ENCODE measurements around the gene YIPF2.

The YIPF2 gene

GRCh38 chr19:10884274-10884673 lies 44.2 kb downstream of the YIPF2 start:
- no peak overlapping the region for H3K27ac ChIP-seq (replicated peaks)
- H3K27me3 ChIP-seq (ENCODE audit: insufficient read depth, poor library complexity, severe bottlenecking): no peaks in the 10 kb centered on the region
- H3K4me3 ChIP-seq (replicated peaks; ENCODE audit: insufficient read depth, low read length): no peak overlapping the region
- TF ChIP-seq REST (IDR thresholded peaks at IDR 0.05; ENCODE audit: insufficient replicate concordance, low read depth): no peak
- no peak for TF ChIP-seq SPI1 (IDR thresholded peaks at IDR 0.05; ENCODE audit: borderline replicate concordance, low read depth)
- no peak for TF ChIP-seq GABPA (IDR thresholded peaks at IDR 0.05; ENCODE audit: low read depth)
- no peak for TF ChIP-seq POLR2AphosphoS5 (IDR thresholded peaks at IDR 0.05; ENCODE audit: low read depth)
- TF ChIP-seq CTCF (IDR thresholded peaks at IDR 0.05; ENCODE audit: insufficient read depth, low read length): no peak
- DNase-seq (ENCODE audit: low read depth in 1 of 2, low spot score in 1 of 2): no peak

DNA sequence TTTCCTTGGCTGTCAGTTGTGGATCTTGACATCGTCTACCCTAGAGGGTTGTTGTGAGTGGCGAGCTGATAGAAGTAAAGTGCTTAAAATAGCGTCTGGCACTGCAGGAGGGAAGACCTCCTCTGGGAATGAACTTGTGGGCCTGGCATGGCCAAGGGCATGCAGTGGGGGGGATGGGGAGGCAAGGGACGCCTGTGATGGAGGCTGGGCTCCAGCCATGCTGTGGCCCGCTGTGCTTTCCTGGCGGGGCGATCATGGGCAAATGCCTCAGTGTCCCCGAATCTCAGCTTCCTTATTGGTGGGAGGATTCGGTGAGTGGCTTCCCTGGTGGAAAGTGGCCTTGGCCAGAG lies 46.4 kb downstream of the YIPF2 start:
- Histone ChIP-seq H3K27me3 (ENCODE audit: insufficient read depth, poor library complexity, severe bottlenecking) (no peaks in the 10 kb centered on the region), H3K4me3 (replicated peaks; ENCODE audit: insufficient read depth, low read length) (no peak overlapping the region), H3K27ac (replicated peaks) (no peak overlapping the region)
- TF ChIP-seq GABPA (IDR thresholded peaks at IDR 0.05; ENCODE audit: low read depth) (no peak), CTCF (IDR thresholded peaks at IDR 0.05; ENCODE audit: insufficient read depth, low read length) (no peak), SPI1 (IDR thresholded peaks at IDR 0.05; ENCODE audit: borderline replicate concordance, low read depth) (no peak), REST (IDR thresholded peaks at IDR 0.05; ENCODE audit: insufficient replicate concordance, low read depth) (no peak), POLR2AphosphoS5 (IDR thresholded peaks at IDR 0.05; ENCODE audit: low read depth) (no peak)
- DNase-seq (ENCODE audit: low read depth in 1 of 2, low spot score in 1 of 2): no peak

GRCh38 chr19:10881403-10882107 lies 46.9 kb downstream of the YIPF2 start:
- TF ChIP-seq GABPA (IDR thresholded peaks at IDR 0.05; ENCODE audit: low read depth) (no peak), CTCF (IDR thresholded peaks at IDR 0.05; ENCODE audit: insufficient read depth, low read length) (no peak), REST (IDR thresholded peaks at IDR 0.05; ENCODE audit: insufficient replicate concordance, low read depth) (no peak), POLR2AphosphoS5 (IDR thresholded peaks at IDR 0.05; ENCODE audit: low read depth) (no peak), SPI1 (IDR thresholded peaks at IDR 0.05; ENCODE audit: borderline replicate concordance, low read depth) (no peak)
- no peak overlapping the region for H3K27ac ChIP-seq (replicated peaks)

More at GRCh38 chr19:10881403-10882107, 46.9 kb downstream of the YIPF2 start:
- DNase-seq (ENCODE audit: low read depth in 1 of 2, low spot score in 1 of 2): no peak
- no peaks in the 10 kb centered on the region for H3K27me3 ChIP-seq (ENCODE audit: insufficient read depth, poor library complexity, severe bottlenecking)
- H3K4me3 ChIP-seq (replicated peaks; ENCODE audit: insufficient read depth, low read length): no peak overlapping the region

All from HL-60 (cell line).